Loucy (cell line): Measurements from ENCODE around the gene CSGALNACT2.

Experiments used
- EZH2phosphoT487 ChIP-seq: fragments of 200-600 bp; IDR thresholded peaks from 2 replicates; pipeline ENCODE4 v1.6.1; 2018; ENCODE audit warnings: antibody characterized with exemption, mild to moderate bottlenecking, moderate library complexity, borderline replicate concordance
- TF ChIP-seq, protein P1 (sequence below): fragments of 200-600 bp; sonication (generic); conservative IDR thresholded peaks from 2 replicates; pipeline ENCODE4 v1.5.1; 2014; ENCODE audit warnings: mild to moderate bottlenecking, antibody characterized with exemption, low read length

DNA sequence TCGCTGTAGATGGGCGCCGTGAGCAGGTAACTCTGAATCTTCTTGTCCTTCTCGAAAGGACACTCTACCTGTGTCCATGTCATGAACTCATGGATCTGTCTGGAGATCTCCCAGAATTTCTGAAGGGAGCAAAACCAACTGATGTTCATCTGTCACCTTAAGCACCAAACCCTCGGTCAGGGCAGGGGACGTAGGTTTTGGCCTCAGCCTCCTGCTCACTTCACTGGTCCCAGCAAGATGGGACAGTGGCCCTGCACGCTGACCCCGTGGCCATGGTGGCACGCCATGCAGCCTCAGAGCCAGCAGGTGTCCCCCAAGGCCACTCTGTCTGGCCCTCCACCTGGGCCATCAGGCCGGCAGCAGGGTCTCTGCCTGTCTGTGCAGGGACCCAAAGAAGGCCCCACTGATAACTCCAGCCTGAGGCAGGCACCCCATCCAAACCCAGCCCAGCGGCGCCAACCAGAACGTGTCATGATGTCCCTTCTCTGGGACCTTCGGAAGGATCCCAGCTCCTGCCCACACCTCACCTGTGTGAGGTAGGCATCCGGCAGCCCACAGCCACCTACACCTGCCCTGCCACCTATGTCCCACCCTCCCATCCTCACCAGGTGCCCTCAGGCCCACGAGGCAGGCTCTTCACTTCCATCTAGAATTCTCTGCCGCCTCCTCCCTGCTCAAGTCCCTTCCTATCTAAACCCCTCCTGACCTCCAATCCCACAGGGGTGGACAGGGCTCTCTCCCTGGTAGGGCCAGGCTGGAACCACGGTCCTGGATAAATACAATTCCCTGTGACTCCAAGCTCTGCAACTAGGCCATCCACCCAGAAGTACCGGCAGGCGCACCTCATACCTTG is 59.0 kb downstream of the CSGALNACT2 start:
- TF ChIP-seq, protein P1, sequence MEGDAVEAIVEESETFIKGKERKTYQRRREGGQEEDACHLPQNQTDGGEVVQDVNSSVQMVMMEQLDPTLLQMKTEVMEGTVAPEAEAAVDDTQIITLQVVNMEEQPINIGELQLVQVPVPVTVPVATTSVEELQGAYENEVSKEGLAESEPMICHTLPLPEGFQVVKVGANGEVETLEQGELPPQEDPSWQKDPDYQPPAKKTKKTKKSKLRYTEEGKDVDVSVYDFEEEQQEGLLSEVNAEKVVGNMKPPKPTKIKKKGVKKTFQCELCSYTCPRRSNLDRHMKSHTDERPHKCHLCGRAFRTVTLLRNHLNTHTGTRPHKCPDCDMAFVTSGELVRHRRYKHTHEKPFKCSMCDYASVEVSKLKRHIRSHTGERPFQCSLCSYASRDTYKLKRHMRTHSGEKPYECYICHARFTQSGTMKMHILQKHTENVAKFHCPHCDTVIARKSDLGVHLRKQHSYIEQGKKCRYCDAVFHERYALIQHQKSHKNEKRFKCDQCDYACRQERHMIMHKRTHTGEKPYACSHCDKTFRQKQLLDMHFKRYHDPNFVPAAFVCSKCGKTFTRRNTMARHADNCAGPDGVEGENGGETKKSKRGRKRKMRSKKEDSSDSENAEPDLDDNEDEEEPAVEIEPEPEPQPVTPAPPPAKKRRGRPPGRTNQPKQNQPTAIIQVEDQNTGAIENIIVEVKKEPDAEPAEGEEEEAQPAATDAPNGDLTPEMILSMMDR, result no peak; the same call in 1 of the 2 replicates
- no peak for TF ChIP-seq EZH2phosphoT487
